Activated CD8-positive, alpha-beta memory T cell treated with anti-CD3 and anti-CD28 coated beads for 24 hours (primary cell): ENCODE results near the gene CELSR3.

Source experiments
- DNase-seq: peaks from one replicate; pipeline ENCODE4 v3.0.0-alpha.2; 2020

The CELSR3 gene

GRCh38 chr3:48662753-48663488 is at the start of gene CELSR3:
CELSR3 (minus strand) TSS chr3:48662886; CDS start chr3:48662634, 252 bp downstream.
- DNase-seq, result no peak

- no peak for DNase-seq
Observed at GRCh38 chr3:48711727-48712126, 49.0 kb upstream of the CELSR3 start.

- DNase-seq, result no peak
Observed at GRCh38 chr3:48709051-48709461, 46.4 kb upstream of the CELSR3 start.

- DNase-seq, result no peak
Observed at GRCh38 chr3:48708481-48708889, 45.8 kb upstream of the CELSR3 start.

GRCh38 chr3:48707157-48707556 is 44.5 kb upstream of the CELSR3 start:
- DNase-seq, result no peak

GRCh38 chr3:48702320-48702920 is 39.7 kb upstream of the CELSR3 start:
- no peak for DNase-seq

GRCh38 chr3:48700731-48701405 is 38.2 kb upstream of the CELSR3 start:
- DNase-seq, result no peak

GRCh38 chr3:48698891-48699290 is 36.2 kb upstream of the CELSR3 start:
- no peak for DNase-seq

- DNase-seq, result no peak
Observed at GRCh38 chr3:48697952-48698351, 35.3 kb upstream of the CELSR3 start.

GRCh38 chr3:48696601-48697000 is 33.9 kb upstream of the CELSR3 start:
- DNase-seq, result no peak

GRCh38 chr3:48696156-48696555 is 33.5 kb upstream of the CELSR3 start:
- no peak for DNase-seq

- no peak for DNase-seq
Observed at GRCh38 chr3:48695393-48695753, 32.7 kb upstream of the CELSR3 start.

- DNase-seq, result no peak
Observed at GRCh38 chr3:48694610-48695392, 32.1 kb upstream of the CELSR3 start.

GRCh38 chr3:48693826-48694225 is 31.1 kb upstream of the CELSR3 start:
- DNase-seq, result no peak

- no peak for DNase-seq
Observed at GRCh38 chr3:48692551-48692950, 29.9 kb upstream of the CELSR3 start.

- no peak for DNase-seq
Observed at GRCh38 chr3:48690846-48691458, 28.3 kb upstream of the CELSR3 start.

GRCh38 chr3:48689384-48689783 is 26.7 kb upstream of the CELSR3 start:
- DNase-seq, result no peak

- no peak for DNase-seq
Observed at GRCh38 chr3:48688737-48689075, 26.0 kb upstream of the CELSR3 start.

GRCh38 chr3:48688032-48688736 is 25.5 kb upstream of the CELSR3 start:
- DNase-seq, result no peak

GRCh38 chr3:48687220-48687678 is 24.6 kb upstream of the CELSR3 start:
- no peak for DNase-seq

GRCh38 chr3:48686538-48687219 is 24.0 kb upstream of the CELSR3 start:
- no peak for DNase-seq
